Testis (tissue), 3 donors: Measurements from ENCODE around the gene FHIP1B. TPM values are rescaled to one million over a fixed set of nuclear protein-coding genes. Genes with fewer than 3 reads are reported as not detected.

ENCODE experiments used
- DNase-seq: peaks from one replicate; pipeline ENCODE4 v3.0.0-alpha.2; 2019
- H3K27ac ChIP-seq, 2 donors: fragments of 200-600 bp; sonication (generic); one replicate each; pipeline ENCODE4 v1.5.1; 2019
- H3K27me3 ChIP-seq: fragments of 200-600 bp; sonication (generic); one replicate; pipeline ENCODE4 v1.5.1; 2019
- H3K36me3 ChIP-seq: fragments of 200-600 bp; sonication (generic); one replicate; pipeline ENCODE4 v1.5.1; 2017; ENCODE audit warnings: low read depth; ENCODE audit errors: missing control alignments
- H3K4me1 ChIP-seq: fragments of 200-600 bp; sonication (generic); one replicate; pipeline ENCODE4 v1.5.1; 2019
- H3K4me3 ChIP-seq, 2 donors: fragments of 200-600 bp; sonication (generic); one replicate each; pipeline ENCODE4 v1.5.1; 2017 to 2019
- H3K9me3 ChIP-seq: fragments of 200-600 bp; sonication (generic); one replicate; pipeline ENCODE4 v1.5.1; 2017
- POLR2A ChIP-seq: fragments of 450-650 bp; IDR thresholded peaks from one replicate; pipeline ENCODE4 v1.6.1; 2017; ENCODE audit warnings: antibody characterized with exemption, mild to moderate bottlenecking, moderate library complexity
- WGBS, 2 donors: methylation state at CpG; one replicate each; pipeline ENCODE4 v1.1.5; 2018; 5-methylcytosine and 5-hydroxymethylcytosine counted together
- intact Hi-C: fragments of 100-400 bp; cut with DNase I; formaldehyde crosslinking; loops from one replicate; pipeline ENCODE4 v1.15.1; 2023; ENCODE audit warnings: low total_unique reads
- polyA plus RNA-seq: library from polyadenylated mRNA; stranded (reverse); fragments of 350-450 nt; fragmentation: Illumina TruSeq; extraction: RNeasy Lipid Tissue Mini Kit (QIAGEN cat#74804); gene quantifications from one replicate; pipeline ENCODE4 v1.2.3, GENCODE V29; 2014; ENCODE audit warnings: low read depth, low replicate concordance; ENCODE audit not compliant: insufficient read depth
- total RNA-seq, 2 donors: library from RNA; depleted of rRNA; stranded (reverse); fragments of >200 nt; gene quantifications; one replicate each; pipeline ENCODE4 v1.2.3, GENCODE V29; 2016
- TF ChIP-seq, protein P1 (sequence below), 3 experiments: fragments of 450-650 bp in 2 of 3; fragments of 200-600 bp in 1 of 3; sonication (generic) in 1 of 3; IDR thresholded peaks; one replicate each; pipeline ENCODE4 v1.5.1; 2016 to 2019; ENCODE audit warnings: antibody characterized with exemption in 3 of 3, mild to moderate bottlenecking in 2 of 3, moderate library complexity in 1 of 3

FHIP1B gene
- total and polyA plus RNA-seq, 3 donors from 2014 or later, result 98.3 to 156 (median 134) TPM

DNA sequence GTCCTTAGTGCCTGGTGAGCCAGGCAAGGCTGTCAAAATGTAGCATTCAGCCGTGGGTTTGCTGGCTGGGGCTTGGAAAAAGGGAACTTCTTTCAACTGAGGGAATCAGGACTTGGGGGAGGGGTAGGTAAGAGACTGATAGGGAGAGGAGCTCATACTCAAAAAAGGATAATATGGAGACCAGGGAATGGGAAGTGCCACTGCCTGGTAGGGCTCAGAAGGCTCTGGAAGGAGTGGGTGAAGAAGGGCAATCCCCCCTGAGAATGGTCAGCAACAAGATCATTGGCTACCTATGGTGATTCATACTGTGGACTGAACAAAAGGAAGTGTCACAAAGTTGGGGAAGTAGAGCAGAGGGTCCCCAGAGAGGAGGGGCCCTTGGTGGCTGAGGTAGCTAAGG lies 6.3 kb upstream of the FHIP1B start:
- Histone ChIP-seq H3K9me3 (no peaks in the 10 kb centered on the region), H3K27me3 (no peaks in the 10 kb centered on the region), H3K4me1 (no peaks in the 10 kb centered on the region), H3K36me3 (no peaks in the 10 kb centered on the region), H3K27ac (no peak overlapping the region), H3K4me3 (no peak overlapping the region)
- DNase-seq, result no peak
- 42 to 62% methylated on average over 1 of the region's 1 CpG for WGBS, 2 donors
- TF ChIP-seq, protein P1, sequence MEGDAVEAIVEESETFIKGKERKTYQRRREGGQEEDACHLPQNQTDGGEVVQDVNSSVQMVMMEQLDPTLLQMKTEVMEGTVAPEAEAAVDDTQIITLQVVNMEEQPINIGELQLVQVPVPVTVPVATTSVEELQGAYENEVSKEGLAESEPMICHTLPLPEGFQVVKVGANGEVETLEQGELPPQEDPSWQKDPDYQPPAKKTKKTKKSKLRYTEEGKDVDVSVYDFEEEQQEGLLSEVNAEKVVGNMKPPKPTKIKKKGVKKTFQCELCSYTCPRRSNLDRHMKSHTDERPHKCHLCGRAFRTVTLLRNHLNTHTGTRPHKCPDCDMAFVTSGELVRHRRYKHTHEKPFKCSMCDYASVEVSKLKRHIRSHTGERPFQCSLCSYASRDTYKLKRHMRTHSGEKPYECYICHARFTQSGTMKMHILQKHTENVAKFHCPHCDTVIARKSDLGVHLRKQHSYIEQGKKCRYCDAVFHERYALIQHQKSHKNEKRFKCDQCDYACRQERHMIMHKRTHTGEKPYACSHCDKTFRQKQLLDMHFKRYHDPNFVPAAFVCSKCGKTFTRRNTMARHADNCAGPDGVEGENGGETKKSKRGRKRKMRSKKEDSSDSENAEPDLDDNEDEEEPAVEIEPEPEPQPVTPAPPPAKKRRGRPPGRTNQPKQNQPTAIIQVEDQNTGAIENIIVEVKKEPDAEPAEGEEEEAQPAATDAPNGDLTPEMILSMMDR (IDR thresholded peaks at IDR 0.05), result no peak
- TF ChIP-seq POLR2A, result no peak
- intact Hi-C loops, result no loop called here

DNA sequence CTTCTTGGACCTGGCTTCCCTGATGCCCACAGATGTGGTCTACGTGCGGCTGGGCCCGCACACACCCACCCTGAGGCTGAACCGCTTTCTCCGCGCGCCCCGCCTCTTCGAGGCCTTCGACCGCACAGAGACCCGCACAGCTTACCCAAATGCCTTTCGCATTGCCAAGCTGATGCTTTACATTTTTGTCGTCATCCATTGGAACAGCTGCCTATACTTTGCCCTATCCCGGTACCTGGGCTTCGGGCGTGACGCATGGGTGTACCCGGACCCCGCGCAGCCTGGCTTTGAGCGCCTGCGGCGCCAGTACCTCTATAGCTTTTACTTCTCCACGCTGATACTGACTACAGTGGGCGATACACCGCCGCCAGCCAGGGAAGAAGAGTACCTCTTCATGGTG lies 5.7 kb upstream of the FHIP1B start:
- DNase-seq, result no peak

DNA sequence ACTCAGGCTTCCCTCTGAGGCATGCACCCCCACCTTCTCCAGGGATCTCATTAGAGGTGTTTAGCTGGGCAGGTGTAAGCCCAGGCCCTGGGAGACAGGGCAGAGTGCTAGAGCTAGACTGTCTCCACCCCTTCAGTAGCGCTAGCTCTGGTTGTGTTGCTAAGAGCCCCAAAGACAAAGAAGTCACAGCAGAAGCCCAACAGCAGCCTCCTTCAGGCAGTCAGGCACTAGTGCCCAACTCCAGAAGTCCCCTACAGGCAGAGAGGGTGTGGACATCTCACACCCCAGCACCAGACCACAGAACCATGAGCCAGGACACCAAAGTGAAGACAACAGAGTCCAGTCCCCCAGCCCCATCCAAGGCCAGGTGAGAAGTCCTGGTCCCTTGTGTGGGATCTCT lies 4.5 kb upstream of the FHIP1B start, which contains the start of gene CNGA4:
Gene CNGA4 (plus strand): TSS at position 188 of the 400 bp plus-strand sequence. CDS start 118 bp downstream, at position 306.
- intact Hi-C loops, result no loop called here

More for the DNA sequence above, 5.7 kb upstream of the FHIP1B start:
- Histone ChIP-seq H3K36me3 (no peaks in the 10 kb centered on the region), H3K27me3 (no peaks in the 10 kb centered on the region), H3K27ac (no peak overlapping the region), H3K4me3 (no peak overlapping the region), H3K4me1 (no peaks in the 10 kb centered on the region), H3K9me3 (no peaks in the 10 kb centered on the region)
- WGBS, 2 donors, result 75 to 76% methylated on average over 28 of the region's 28 CpGs
- intact Hi-C loops, result no loop called here
- no peak for TF ChIP-seq POLR2A
- TF ChIP-seq, protein P1 (IDR thresholded peaks at IDR 0.05), result no peak

DNA sequence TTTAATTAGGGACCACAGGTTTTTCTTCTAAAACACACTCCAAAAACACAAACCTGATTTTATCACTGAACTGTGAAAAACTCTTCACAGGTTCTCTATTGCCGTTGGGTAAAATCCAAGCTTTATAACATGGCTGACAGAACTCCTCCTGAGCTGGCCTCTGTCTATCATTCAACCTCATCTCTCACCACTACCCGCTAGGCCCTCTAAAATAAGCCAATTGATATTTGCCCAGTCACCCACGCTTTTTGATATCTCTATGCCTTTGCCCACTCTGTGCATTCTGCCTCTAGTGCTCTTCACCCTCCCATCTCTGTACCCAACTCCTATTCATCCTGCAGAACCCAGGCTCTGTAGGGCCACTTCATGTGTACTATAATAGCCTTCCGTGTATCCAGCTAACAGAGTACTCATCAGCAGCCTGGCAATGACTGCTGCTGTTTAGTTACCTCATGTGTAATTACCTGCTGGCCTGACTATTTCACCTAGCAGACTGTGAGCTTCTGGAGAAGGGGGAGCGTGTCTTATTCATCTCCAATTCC lies 3.4 kb upstream of the FHIP1B start:
- intact Hi-C loops, result no loop called here
- DNase-seq, result no peak
- no peaks in the 10 kb centered on the region for H3K36me3 ChIP-seq
- no peak overlapping the region for H3K27ac ChIP-seq
- no peaks in the 10 kb centered on the region for H3K27me3 ChIP-seq
- WGBS, 2 donors, result 85 to 96% methylated on average over 5 of the region's 5 CpGs
- H3K4me3 ChIP-seq, result no peak overlapping the region
- no peaks in the 10 kb centered on the region for H3K9me3 ChIP-seq
- TF ChIP-seq, protein P1 (IDR thresholded peaks at IDR 0.05), result no peak
- no peak for TF ChIP-seq POLR2A
- no peaks in the 10 kb centered on the region for H3K4me1 ChIP-seq

More for the DNA sequence above, 4.5 kb upstream of the FHIP1B start, which contains the start of gene CNGA4:
- TF ChIP-seq, protein P1 (IDR thresholded peaks at IDR 0.05), result no peak
- TF ChIP-seq POLR2A, result no peak
- H3K9me3 ChIP-seq, result no peaks in the 10 kb centered on the region
- no peak within 1 kb of the TSS for H3K27ac ChIP-seq
- no peak within 1 kb of the TSS for H3K4me3 ChIP-seq
- no peaks in the 10 kb centered on the region for H3K36me3 ChIP-seq
- DNase-seq, result no peak
- no peaks in the 10 kb centered on the region for H3K4me1 ChIP-seq
- WGBS, 2 donors, result 80 to 91% methylated on average over 1 of the region's 1 CpG
- H3K27me3 ChIP-seq, result no peaks in the 10 kb centered on the region

DNA sequence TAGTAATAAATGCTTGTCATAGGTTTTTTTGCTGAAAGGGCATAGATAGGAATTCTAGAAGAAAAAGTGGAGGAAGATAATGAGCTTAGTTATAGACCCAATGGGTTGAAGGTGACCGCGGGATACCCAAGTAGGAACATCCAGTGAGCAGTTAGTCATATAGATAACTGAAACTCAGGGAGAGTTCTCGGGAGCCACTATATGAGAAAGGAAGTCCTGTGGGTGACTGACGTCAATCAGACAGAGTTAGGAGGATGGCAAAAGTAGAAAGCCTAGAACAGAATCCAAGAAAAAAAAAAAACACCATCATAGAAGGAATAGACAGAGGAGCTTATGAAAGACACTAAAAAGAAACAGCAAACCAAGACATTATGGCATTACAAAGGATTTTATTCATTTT lies 2.8 kb upstream of the FHIP1B start:
- Histone ChIP-seq H3K9me3 (no peaks in the 10 kb centered on the region), H3K27ac (no peak overlapping the region), H3K4me1 (no peaks in the 10 kb centered on the region), H3K4me3 (no peak overlapping the region), H3K36me3 (no peaks in the 10 kb centered on the region), H3K27me3 (no peaks in the 10 kb centered on the region)
- TF ChIP-seq, protein P1 (IDR thresholded peaks at IDR 0.05), result no peak
- no peak for TF ChIP-seq POLR2A
- DNase-seq, result no peak
- intact Hi-C loops, result no loop called here
- WGBS, 2 donors, result 77 to 84% methylated on average over 4 of the region's 4 CpGs
